ENCODE data around the gene MROH9. TPM values are rescaled to one million over a fixed set of nuclear protein-coding genes. Genes with fewer than 3 reads are reported as not detected.

The MROH9 gene
- polyA plus RNA-seq, 1 donor (not counting 4 experiments of a cell fraction or from before 2014, with no cell fraction given), result 0.04 TPM

GRCh38 chr1:170970256-170970655 lies 34.9 kb downstream of the MROH9 start:
- H3K4me1 ChIP-seq (ENCODE audit: control insufficient read depth, extremely low read depth, insufficient read depth, low read length), result peaks cover 6% of the 10 kb centered on the region
- no peaks in the 10 kb centered on the region for H3K79me2 ChIP-seq (ENCODE audit: control insufficient read depth, insufficient read depth, low read length)
- H3K9me3 ChIP-seq (ENCODE audit: control insufficient read depth, low read depth, low read length), result no peaks in the 10 kb centered on the region
- FAIRE-seq (no peak), DNase-seq (ENCODE audit: low read depth, low spot score) (no peak)
- TF ChIP-seq CTCF (optimal IDR thresholded peaks at IDR 0.05 in 1 of 3, IDR thresholded peaks at IDR 0.05 in 1 of 3, conservative IDR thresholded peaks at IDR 0.05 in 1 of 3; ENCODE audit: extremely low read depth in 1 of 3, insufficient read depth in 2 of 3, low read length in 3 of 3) (no peak), EZH2 (IDR thresholded peaks at IDR 0.05; ENCODE audit: low read length) (no peak)
- H3K9me1 ChIP-seq (ENCODE audit: control insufficient read depth, extremely low read depth, insufficient read depth, low read length), result no peaks in the 10 kb centered on the region
- no peaks in the 10 kb centered on the region for H4K20me1 ChIP-seq (ENCODE audit: control insufficient read depth, extremely low read depth, insufficient read depth, low read length)
- H3K9ac ChIP-seq (ENCODE audit: control insufficient read depth, extremely low read depth, insufficient read depth, low read length), result no peak overlapping the region
- no peak overlapping the region for H3K4me3 ChIP-seq (ENCODE audit: control insufficient read depth in 2 of 3, extremely low read depth in 1 of 3, insufficient read depth in 2 of 3, low read depth in 1 of 3, low read length in 3 of 3)
- H3K27ac ChIP-seq (ENCODE audit: control insufficient read depth, insufficient read depth, low read length), result no peak overlapping the region
- dilution Hi-C loops (cut with MboI; ENCODE audit: extremely low pct_ligation_motif_present, low sequenced_read_pairs), result no loop called here
- no peaks in the 10 kb centered on the region for H3K36me3 ChIP-seq (ENCODE audit: control insufficient read depth in 2 of 2, extremely low read depth in 1 of 2, insufficient read depth in 2 of 2, low read length in 2 of 2)
- H3K4me2 ChIP-seq (ENCODE audit: control insufficient read depth, extremely low read depth, insufficient read depth, low read depth, low read length), result no peak overlapping the region
- H3K27me3 ChIP-seq (ENCODE audit: control insufficient read depth, extremely low read depth, insufficient read depth, low read length), result no peaks in the 10 kb centered on the region
- H2AFZ ChIP-seq (ENCODE audit: control insufficient read depth, low read length), result no peak overlapping the region

GRCh38 chr1:170978371-170978910 lies 43.1 kb downstream of the MROH9 start:
- no peak overlapping the region for H3K27ac ChIP-seq (ENCODE audit: control insufficient read depth, insufficient read depth, low read length)
- FAIRE-seq, result no peak

More at GRCh38 chr1:170978371-170978910, 43.1 kb downstream of the MROH9 start:
- no peaks in the 10 kb centered on the region for H3K79me2 ChIP-seq (ENCODE audit: control insufficient read depth, insufficient read depth, low read length)
- no peak for DNase-seq (ENCODE audit: low read depth, low spot score)
- no peak overlapping the region for H3K9ac ChIP-seq (ENCODE audit: control insufficient read depth, extremely low read depth, insufficient read depth, low read length)
- dilution Hi-C loops (cut with MboI; ENCODE audit: extremely low pct_ligation_motif_present, low sequenced_read_pairs), result no loop called here
- H3K36me3 ChIP-seq (ENCODE audit: control insufficient read depth in 2 of 2, extremely low read depth in 1 of 2, insufficient read depth in 2 of 2, low read length in 2 of 2), result no peaks in the 10 kb centered on the region
- H3K27me3 ChIP-seq (ENCODE audit: control insufficient read depth, extremely low read depth, insufficient read depth, low read length), result no peaks in the 10 kb centered on the region
- H3K4me3 ChIP-seq (ENCODE audit: control insufficient read depth in 2 of 3, extremely low read depth in 1 of 3, insufficient read depth in 2 of 3, low read depth in 1 of 3, low read length in 3 of 3), result no peak overlapping the region
- H3K4me2 ChIP-seq (ENCODE audit: control insufficient read depth, extremely low read depth, insufficient read depth, low read depth, low read length), result no peak overlapping the region
- no peaks in the 10 kb centered on the region for H4K20me1 ChIP-seq (ENCODE audit: control insufficient read depth, extremely low read depth, insufficient read depth, low read length)
- no peak overlapping the region for H2AFZ ChIP-seq (ENCODE audit: control insufficient read depth, low read length)
- TF ChIP-seq CTCF (optimal IDR thresholded peaks at IDR 0.05 in 1 of 3, IDR thresholded peaks at IDR 0.05 in 1 of 3, conservative IDR thresholded peaks at IDR 0.05 in 1 of 3; ENCODE audit: extremely low read depth in 1 of 3, insufficient read depth in 2 of 3, low read length in 3 of 3) (no peak), EZH2 (IDR thresholded peaks at IDR 0.05; ENCODE audit: low read length) (no peak)
- no peaks in the 10 kb centered on the region for H3K9me1 ChIP-seq (ENCODE audit: control insufficient read depth, extremely low read depth, insufficient read depth, low read length)
- no peaks in the 10 kb centered on the region for H3K9me3 ChIP-seq (ENCODE audit: control insufficient read depth, low read depth, low read length)
- no peaks in the 10 kb centered on the region for H3K4me1 ChIP-seq (ENCODE audit: control insufficient read depth, extremely low read depth, insufficient read depth, low read length)
